Keratinocyte (primary cell): ENCODE measurements around the gene HIRA.

ENCODE experiments used
- CTCF ChIP-seq, 3 experiments: IDR thresholded peaks in 1 of 3; conservative IDR thresholded peaks in 1 of 3; optimal IDR thresholded peaks in 1 of 3; 2 replicates in 2 of 3; 3 replicates in 1 of 3; pipeline versions ENCODE3 to v1.5.1; 2011; ENCODE audit warnings: low read length in 3 of 3, mild to moderate bottlenecking in 3 of 3, moderate library complexity in 2 of 3, control low read depth in 1 of 3, inconsistent platforms in 1 of 3; ENCODE audit not compliant: insufficient read depth in 2 of 3; ENCODE audit errors: extremely low read depth in 1 of 3
- EZH2 ChIP-seq: IDR thresholded peaks from one replicate; pipeline ENCODE4 v1.6.1; 2012; ENCODE audit warnings: inconsistent platforms, mild to moderate bottlenecking, low read length, moderate library complexity

GRCh38 chr22:19321757-19322156 is 109.8 kb downstream of the HIRA start:
- no peak for TF ChIP-seq CTCF (optimal IDR thresholded peaks at IDR 0.05 in 1 of 3, IDR thresholded peaks at IDR 0.05 in 1 of 3, conservative IDR thresholded peaks at IDR 0.05 in 1 of 3; ENCODE audit: extremely low read depth in 1 of 3, insufficient read depth in 2 of 3, low read length in 3 of 3)
- no peak for TF ChIP-seq EZH2
